Activated CD8-positive, alpha-beta T cell treated with anti-CD3 and anti-CD28 coated beads, Interleukin-2, amount 10 ng/mL, durations not matched to agents 7 days and 5 days (primary cell): Measurements from ENCODE around the gene CES4A. TPM values are rescaled to one million over a fixed set of nuclear protein-coding genes. Genes with fewer than 3 reads are reported as not detected.
"Not testable (repeated sequence)": the region's sequence is repeated elsewhere in the genome, so short reads cannot be mapped to it uniquely, and the experiment has no call there.

Source experiments
- ATAC-seq: fragments of 150-1000 bp; cut with Tn5 transposase; one replicate; pipeline ENCODE4 v1.10.0; 2021; ENCODE audit warnings: moderate library complexity
- CTCF ChIA-PET: fragments of 350-600 bp; sonication (Branson Sonifier 250); formaldehyde crosslinking; loops from one replicate; lab custom pipeline; 2021; ENCODE audit warnings: antibody characterized with exemption; lab: Charles Lee
- POLR2A ChIA-PET: fragments of 350-600 bp; sonication (Branson Sonifier 250); formaldehyde crosslinking; loops from one replicate; lab custom pipeline; 2021; ENCODE audit warnings: antibody characterized with exemption; lab: Charles Lee
- DNase-seq: peaks from one replicate; pipeline ENCODE4 v3.0.0-alpha.2; 2020
- H3K27ac Mint-ChIP-seq: one replicate; pipeline ENCODE4 v1.8.0; 2021; ENCODE audit warnings: mild to moderate bottlenecking, mixed read lengths
- H3K27me3 Mint-ChIP-seq: one replicate; pipeline ENCODE4 v1.8.0; 2021; ENCODE audit warnings: low read depth, mixed read lengths
- H3K36me3 Mint-ChIP-seq: one replicate; pipeline ENCODE4 v1.8.0; 2021; ENCODE audit warnings: low read depth, mixed read lengths
- H3K4me1 Mint-ChIP-seq: one replicate; pipeline ENCODE4 v1.8.0; 2021; ENCODE audit warnings: low read depth, mixed read lengths
- H3K4me3 Mint-ChIP-seq: one replicate; pipeline ENCODE4 v1.8.0; 2021; ENCODE audit warnings: mild to moderate bottlenecking, mixed read lengths
- H3K9me3 Mint-ChIP-seq: one replicate; pipeline ENCODE4 v1.8.0; 2022; ENCODE audit warnings: mixed read lengths; ENCODE audit not compliant: insufficient read depth
- total RNA-seq, 2 experiments: library from RNA; stranded (reverse); gene quantifications; one replicate each; pipeline ENCODE4 v1.2.3, GENCODE V29; 2021

The CES4A gene
- total RNA-seq = 10 to 100 TPM; 10.5 to 12.0 TPM

GRCh38 chr16:66988197-66988788 lies at the start of gene CES4A:
CES4A (plus strand) TSS chr16:66988589; CDS start chr16:66988773, 184 bp downstream.
- ChIA-PET POLR2A (interaction anchor here (1.0 to 1.8 kb wide), 2 partner anchors 26 to 40 kb away, joined by 3 to 4 read pairs; partner anchors contain the start of gene CBFB), CTCF (interaction anchor here (1.2 kb wide), 1 partner anchor 167 kb away, joined by 4 read pairs; no protein-coding TSS in a partner anchor)
- peaks cover 55% of the 10 kb centered on the region for H3K4me1 Mint-ChIP-seq
- no peaks in the 10 kb centered on the region for H3K27me3 Mint-ChIP-seq
- H3K4me3 Mint-ChIP-seq = no peak within 1 kb of the TSS
- H3K36me3 Mint-ChIP-seq = peaks cover 13% of the 10 kb centered on the region
- DNase-seq (no peak), ATAC-seq (no peak)
- H3K9me3 Mint-ChIP-seq = no peaks in the 10 kb centered on the region
- H3K27ac Mint-ChIP-seq = peak within 1 kb of the TSS; percentile 60

- Mint-ChIP-seq H3K27ac (no peak overlapping the region), H3K4me3 (no peak overlapping the region), H3K36me3 (peaks cover 33% of the 10 kb centered on the region), H3K27me3 (no peaks in the 10 kb centered on the region), H3K9me3 (no peaks in the 10 kb centered on the region), H3K4me1 (peaks cover 26% of the 10 kb centered on the region)
- POLR2A ChIA-PET = no interaction called here
- ATAC-seq (no peak), DNase-seq (no peak)
- CTCF ChIA-PET = no interaction called here
These were observed 49.0 kb upstream of the CES4A start for GRCh38 chr16:66939366-66939765.

GRCh38 chr16:66940236-66940635 lies 48.2 kb upstream of the CES4A start:
- Mint-ChIP-seq H3K4me3 (no peak overlapping the region), H3K36me3 (peaks cover 30% of the 10 kb centered on the region), H3K4me1 (peaks cover 23% of the 10 kb centered on the region), H3K27ac (no peak overlapping the region), H3K9me3 (no peaks in the 10 kb centered on the region), H3K27me3 (no peaks in the 10 kb centered on the region)
- no peak for DNase-seq
- ChIA-PET CTCF (no interaction called here), POLR2A (no interaction called here)
- no peak for ATAC-seq

GRCh38 chr16:66942981-66943380 lies 45.4 kb upstream of the CES4A start:
- peaks cover 20% of the 10 kb centered on the region for H3K36me3 Mint-ChIP-seq
- CTCF ChIA-PET = interaction anchor here (1.5 kb wide), 1 partner anchor 212 kb away, joined by 4 read pairs; no protein-coding TSS in a partner anchor

GRCh38 chr16:66943426-66944053 lies 44.8 kb upstream of the CES4A start:
- H3K4me1 Mint-ChIP-seq = peaks cover 15% of the 10 kb centered on the region
- peaks cover 6% of the 10 kb centered on the region for H3K27me3 Mint-ChIP-seq
- H3K36me3 Mint-ChIP-seq = peaks cover 20% of the 10 kb centered on the region
- no peak for ATAC-seq
- ChIA-PET POLR2A (interaction anchor here (1.8 kb wide), 1 partner anchor 9 kb away, joined by 8 read pairs; the partner anchor contains the start of gene CIAO2B), CTCF (interaction anchor here (0.9 to 1.7 kb wide), 4 partner anchors 9 to 242 kb away, joined by 3 to 5 read pairs (median 4); partner anchors contain the start of gene CIAO2B)
- H3K4me3 Mint-ChIP-seq = no peak overlapping the region
- no peak overlapping the region for H3K27ac Mint-ChIP-seq
- H3K9me3 Mint-ChIP-seq = no peaks in the 10 kb centered on the region
- no peak for DNase-seq

More at GRCh38 chr16:66942981-66943380, 45.4 kb upstream of the CES4A start:
- H3K27me3 Mint-ChIP-seq = no peaks in the 10 kb centered on the region
- H3K9me3 Mint-ChIP-seq = no peaks in the 10 kb centered on the region
- H3K4me3 Mint-ChIP-seq = no peak overlapping the region
- POLR2A ChIA-PET = no interaction called here
- DNase-seq = no peak
- H3K27ac Mint-ChIP-seq = peak overlapping the region; percentile 11
- no peak for ATAC-seq
- peaks cover 9% of the 10 kb centered on the region for H3K4me1 Mint-ChIP-seq

GRCh38 chr16:66944054-66944441 lies 44.3 kb upstream of the CES4A start:
- peaks cover 11% of the 10 kb centered on the region for H3K27me3 Mint-ChIP-seq
- H3K27ac Mint-ChIP-seq = no peak overlapping the region
- ChIA-PET CTCF (interaction anchor here (0.9 to 1.7 kb wide), 4 partner anchors 10 to 241 kb away, joined by 3 to 5 read pairs (median 4); partner anchors contain the start of gene CIAO2B), POLR2A (interaction anchor here (1.8 kb wide), 1 partner anchor 10 kb away, joined by 8 read pairs; the partner anchor contains the start of gene CIAO2B)
- ATAC-seq = no peak
- H3K9me3 Mint-ChIP-seq = no peaks in the 10 kb centered on the region
- no peak for DNase-seq
- H3K4me1 Mint-ChIP-seq = peaks cover 17% of the 10 kb centered on the region
- no peak overlapping the region for H3K4me3 Mint-ChIP-seq
- H3K36me3 Mint-ChIP-seq = peaks cover 20% of the 10 kb centered on the region

- H3K27ac Mint-ChIP-seq, H3K9me3 Mint-ChIP-seq, DNase-seq, H3K4me3 Mint-ChIP-seq, ATAC-seq: not testable (repeated sequence)
- ChIA-PET POLR2A (interaction anchor here (1.8 kb wide), 1 partner anchor 11 kb away, joined by 8 read pairs; the partner anchor contains the start of gene CIAO2B), CTCF (interaction anchor here (0.6 to 1.7 kb wide), 3 partner anchors 9 to 240 kb away, joined by 3 to 7 read pairs (median 5); no protein-coding TSS in a partner anchor)
- peaks cover 20% of the 10 kb centered on the region for H3K36me3 Mint-ChIP-seq
- H3K4me1 Mint-ChIP-seq = peaks cover 19% of the 10 kb centered on the region
- H3K27me3 Mint-ChIP-seq = peaks cover 20% of the 10 kb centered on the region
These were observed 43.4 kb upstream of the CES4A start for GRCh38 chr16:66944971-66945370.

GRCh38 chr16:66945939-66946338 lies 42.5 kb upstream of the CES4A start:
- Mint-ChIP-seq H3K9me3 (no peaks in the 10 kb centered on the region), H3K27ac (no peak overlapping the region), H3K4me1 (peaks cover 23% of the 10 kb centered on the region), H3K36me3 (peaks cover 23% of the 10 kb centered on the region), H3K4me3 (no peak overlapping the region), H3K27me3 (peaks cover 25% of the 10 kb centered on the region)
- ChIA-PET POLR2A (no interaction called here), CTCF (interaction anchor here (1.4 to 2.1 kb wide), 2 partner anchors 8 to 209 kb away, joined by 7 to 10 read pairs; no protein-coding TSS in a partner anchor)
- ATAC-seq = no peak
- no peak for DNase-seq

GRCh38 chr16:66946541-66946940 lies 41.8 kb upstream of the CES4A start:
- Mint-ChIP-seq H3K36me3 (peaks cover 19% of the 10 kb centered on the region), H3K27ac (no peak overlapping the region), H3K4me3 (no peak overlapping the region), H3K4me1 (peaks cover 23% of the 10 kb centered on the region), H3K9me3 (peaks cover 4% of the 10 kb centered on the region), H3K27me3 (peaks cover 31% of the 10 kb centered on the region)
- ChIA-PET CTCF (interaction anchor here (0.9 to 2.1 kb wide), 3 partner anchors 15 to 209 kb away, joined by 3 to 10 read pairs (median 10); partner anchors contain the start of gene CES3), POLR2A (no interaction called here)
- ATAC-seq (no peak), DNase-seq (no peak)

GRCh38 chr16:66946974-66947301 lies 41.5 kb upstream of the CES4A start:
- Mint-ChIP-seq H3K4me1 (peaks cover 23% of the 10 kb centered on the region), H3K27ac (no peak overlapping the region), H3K36me3 (peaks cover 16% of the 10 kb centered on the region), H3K4me3 (peak overlapping the region; percentile 81), H3K9me3 (peaks cover 7% of the 10 kb centered on the region), H3K27me3 (peaks cover 35% of the 10 kb centered on the region)
- CTCF ChIA-PET = interaction anchor here (0.9 to 2.1 kb wide), 13 partner anchors 12 to 214 kb away, joined by 3 to 10 read pairs (median 4); partner anchors contain the start of gene CES3
- ATAC-seq (no peak), DNase-seq (no peak)
- POLR2A ChIA-PET = no interaction called here

GRCh38 chr16:66947302-66948065 lies 40.9 kb upstream of the CES4A start:
- H3K4me3 Mint-ChIP-seq = peak overlapping the region; percentile 81
- CTCF ChIA-PET = interaction anchor here (0.7 to 2.1 kb wide), 16 partner anchors 11 to 297 kb away, joined by 3 to 10 read pairs (median 4); partner anchors contain the start of gene CES3
- peaks cover 12% of the 10 kb centered on the region for H3K36me3 Mint-ChIP-seq
- H3K9me3 Mint-ChIP-seq = peaks cover 7% of the 10 kb centered on the region
- H3K27me3 Mint-ChIP-seq = peaks cover 36% of the 10 kb centered on the region
- ATAC-seq = peak; percentile 90
- H3K4me1 Mint-ChIP-seq = peaks cover 23% of the 10 kb centered on the region
- POLR2A ChIA-PET = interaction anchor here (0.5 kb wide), 1 partner anchor 245 kb away, joined by 4 read pairs; no protein-coding TSS in a partner anchor
- DNase-seq = peak; percentile 91
- H3K27ac Mint-ChIP-seq = no peak overlapping the region
